ENCODE measurements around the gene HIVEP3.

- no peak for TF ChIP-seq TAF1 (IDR thresholded peaks at IDR 0.05; ENCODE audit: borderline replicate concordance, insufficient read depth, low read length)
- TF ChIP-seq POLR2AphosphoS5 (IDR thresholded peaks at IDR 0.05; ENCODE audit: low read depth, low read length) = no peak; the same call in 1 of the 2 replicates
- TF ChIP-seq REST (IDR thresholded peaks at IDR 0.05; ENCODE audit: insufficient read depth in 1 of 2, low read depth in 2 of 2, low read length in 2 of 2) = no peak
- no peak for TF ChIP-seq SIN3A (IDR thresholded peaks at IDR 0.05; ENCODE audit: borderline replicate concordance, insufficient read depth, low read length)
These were observed 27.4 kb downstream of the HIVEP3 start for GRCh38 chr1:41891199-41891896.
